GM21723 (cell line): ENCODE data around the gene MBTPS1.

Experiments used
- ATAC-seq: cut with Tn5 transposase; IDR thresholded peaks from one replicate; pipeline ENCODE4 v1.9.1; 2021; ENCODE audit warnings: mild to moderate bottlenecking, moderate library complexity; ENCODE audit not compliant: unreplicated experiment

Gene MBTPS1

DNA sequence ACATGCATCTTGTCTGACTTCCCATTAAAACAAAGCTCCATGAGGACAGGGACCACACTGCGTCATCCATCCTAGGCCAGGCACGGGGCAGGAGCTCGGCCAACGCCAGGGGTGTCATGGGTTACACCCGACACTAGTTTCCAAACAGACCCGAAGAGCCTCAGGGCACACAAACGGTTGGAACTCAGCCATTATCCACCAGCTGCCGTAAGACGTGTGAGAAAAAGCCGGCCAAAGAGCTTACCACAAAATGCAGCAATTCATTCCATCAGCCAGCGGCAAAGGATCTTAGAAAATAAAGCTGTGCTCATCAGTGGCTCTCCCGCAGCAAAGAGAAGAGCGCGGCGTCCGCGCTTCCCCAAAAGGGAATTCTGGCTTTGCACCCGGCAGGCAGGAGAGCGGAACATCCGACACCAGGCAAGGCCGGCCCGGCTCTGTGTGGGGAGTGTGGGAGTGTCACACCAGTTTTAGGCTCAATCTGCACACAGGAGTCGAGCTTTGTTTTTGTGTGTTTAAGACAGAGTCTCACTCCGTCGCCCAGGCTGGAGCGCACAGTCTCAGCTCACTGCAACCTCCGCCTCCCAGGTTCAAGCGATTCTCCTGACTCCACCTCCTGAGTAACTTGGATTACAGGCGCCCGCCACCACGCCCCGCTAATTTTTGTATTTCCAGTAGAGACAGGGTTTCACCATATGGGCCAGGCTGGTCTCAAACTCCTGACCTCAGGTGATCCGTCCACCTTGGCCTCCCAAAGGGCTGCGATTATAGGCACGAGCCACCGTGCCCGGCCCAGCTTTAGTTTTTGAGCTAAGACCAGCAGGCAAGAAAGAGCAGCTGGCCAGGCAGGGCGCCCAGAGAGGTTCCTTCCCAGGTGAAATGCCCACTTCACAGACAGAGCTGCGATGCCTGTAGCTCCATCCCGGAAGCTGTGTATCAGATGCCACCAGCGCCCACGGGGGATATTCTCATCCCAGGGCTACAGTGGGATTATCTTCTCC lies 75.6 kb downstream of the MBTPS1 start:
- ATAC-seq: no peak

- ATAC-seq: no peak
Measured at GRCh38 chr16:84040226-84040822, 76.4 kb downstream of the MBTPS1 start.

GRCh38 chr16:84039696-84040095 lies 77.0 kb downstream of the MBTPS1 start:
- no peak for ATAC-seq

- no peak for ATAC-seq
Measured at GRCh38 chr16:84038469-84038868, 78.3 kb downstream of the MBTPS1 start.

DNA sequence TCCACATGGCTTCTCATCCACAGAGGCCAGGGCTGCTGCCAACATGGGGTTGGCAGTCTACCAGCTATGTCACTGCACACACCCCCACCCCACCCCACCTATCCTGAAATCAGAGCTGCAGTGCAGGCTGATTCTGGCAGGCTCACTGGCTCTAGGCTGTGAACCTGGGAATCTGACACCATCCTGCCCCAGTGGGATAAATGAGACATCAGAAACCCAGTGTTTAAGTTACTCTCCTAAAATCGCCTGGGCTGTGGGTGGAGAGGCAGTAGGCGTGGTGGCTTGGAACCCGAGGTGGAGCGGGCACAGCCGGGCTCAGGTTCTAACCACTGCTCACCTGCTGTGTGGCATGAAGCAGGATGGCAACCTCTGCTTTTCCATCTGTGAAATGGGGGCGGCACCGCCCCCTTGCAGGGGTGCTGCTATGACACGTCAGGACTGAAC lies 79.7 kb downstream of the MBTPS1 start:
- ATAC-seq: no peak

DNA sequence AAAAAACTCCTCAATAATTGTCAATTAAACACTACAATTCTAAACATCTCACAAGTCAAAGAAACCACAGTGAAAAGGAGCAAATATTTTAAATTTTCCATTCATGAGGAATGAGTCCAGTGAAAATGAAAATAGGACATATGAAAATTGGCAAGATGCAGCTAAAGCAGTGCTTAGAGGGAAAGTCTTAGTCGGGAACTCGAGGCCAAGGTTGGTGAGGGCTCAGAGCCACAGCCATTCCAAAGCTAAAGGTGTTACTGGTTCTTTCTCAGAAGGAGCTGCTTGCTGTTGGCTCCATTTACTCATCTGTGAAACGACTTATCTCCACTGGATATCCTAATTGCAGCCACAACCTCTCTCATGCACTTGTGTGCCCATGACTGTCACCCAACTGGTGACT lies 80.6 kb downstream of the MBTPS1 start:
- ATAC-seq: no peak

GRCh38 chr16:84034516-84034915 lies 82.2 kb downstream of the MBTPS1 start:
- ATAC-seq: no peak

DNA sequence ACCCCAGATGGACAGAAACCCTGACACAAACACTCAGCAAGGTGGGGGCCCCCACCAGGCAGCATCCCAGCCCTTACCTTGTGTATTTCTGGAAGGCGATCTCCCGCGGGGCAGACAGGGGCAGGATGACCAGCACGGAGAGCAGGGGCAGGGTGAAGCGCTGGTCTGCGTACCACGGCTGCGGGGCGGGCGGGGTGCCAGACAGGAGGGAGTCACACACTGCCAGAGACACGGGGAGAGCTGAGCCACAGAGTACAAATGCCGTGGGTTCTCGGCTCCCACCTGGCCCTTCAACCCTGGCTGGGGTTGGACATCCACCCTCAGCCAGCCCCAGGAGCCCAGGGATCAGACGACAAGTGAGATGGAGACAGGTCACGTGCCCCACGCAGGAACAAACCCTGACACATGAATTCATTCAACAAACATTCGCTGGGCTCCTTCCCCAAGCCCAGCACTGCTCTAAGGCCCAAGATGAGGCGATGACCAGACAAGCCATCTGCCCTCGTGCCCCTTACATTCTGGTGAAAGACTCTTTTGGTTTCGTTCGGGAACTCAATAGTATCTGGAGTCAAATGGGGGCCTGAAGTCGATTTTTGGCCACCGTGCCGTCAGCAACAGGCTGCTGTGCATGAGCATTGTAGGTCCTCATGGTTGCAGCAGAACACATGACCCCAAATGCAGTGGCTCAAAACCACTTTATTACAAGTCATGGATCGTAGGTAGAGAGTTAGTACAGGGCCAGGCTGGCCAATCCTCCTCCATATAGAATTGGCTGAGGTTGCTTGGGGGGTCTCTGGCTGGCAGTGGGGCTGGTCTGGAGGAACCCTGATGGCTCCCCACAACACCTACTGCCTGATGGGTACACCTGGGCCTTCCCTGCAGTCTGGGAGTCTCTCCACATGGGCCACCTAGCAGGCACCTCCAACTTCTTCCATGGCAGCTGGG lies 83.2 kb downstream of the MBTPS1 start:
- no peak for ATAC-seq

GRCh38 chr16:84032458-84033178 lies 84.1 kb downstream of the MBTPS1 start:
- ATAC-seq: no peak

GRCh38 chr16:84031556-84031955 lies 85.2 kb downstream of the MBTPS1 start:
- ATAC-seq: no peak

DNA sequence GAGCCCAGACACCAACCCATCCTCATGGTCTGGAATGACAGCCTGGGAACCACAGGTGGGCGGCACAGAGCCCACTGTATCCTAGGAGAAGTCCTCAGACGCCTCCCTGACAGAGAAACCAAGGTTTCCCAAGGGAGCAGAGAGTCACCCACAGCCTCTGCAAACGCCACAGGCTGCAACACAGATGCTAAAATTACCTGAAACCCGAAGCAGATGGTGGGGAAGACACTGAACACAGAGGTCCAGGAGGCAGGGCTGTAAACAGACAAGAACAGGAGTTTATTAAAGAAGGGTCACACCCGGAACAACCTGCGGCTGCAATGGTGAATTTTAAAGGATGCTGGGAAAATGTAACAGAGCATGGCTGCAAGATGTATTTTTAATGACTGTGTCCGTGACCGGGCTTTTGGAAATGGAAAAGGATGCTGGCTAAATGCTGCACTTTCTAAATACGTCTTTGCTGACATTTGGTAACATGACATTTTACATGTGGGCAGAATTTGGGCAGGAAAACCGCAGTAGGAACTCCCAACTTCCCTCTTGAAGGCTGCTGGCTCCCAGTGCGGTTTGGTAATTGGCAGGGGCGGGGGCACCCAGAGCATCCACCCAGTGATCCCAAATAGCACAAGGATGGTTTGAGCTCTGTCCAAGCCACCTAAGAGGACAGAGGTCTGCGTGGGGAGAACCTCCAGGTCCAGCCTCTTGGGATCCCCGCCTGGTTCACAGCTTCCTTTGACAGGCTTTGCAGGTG lies 87.3 kb downstream of the MBTPS1 start:
- ATAC-seq: no peak

DNA sequence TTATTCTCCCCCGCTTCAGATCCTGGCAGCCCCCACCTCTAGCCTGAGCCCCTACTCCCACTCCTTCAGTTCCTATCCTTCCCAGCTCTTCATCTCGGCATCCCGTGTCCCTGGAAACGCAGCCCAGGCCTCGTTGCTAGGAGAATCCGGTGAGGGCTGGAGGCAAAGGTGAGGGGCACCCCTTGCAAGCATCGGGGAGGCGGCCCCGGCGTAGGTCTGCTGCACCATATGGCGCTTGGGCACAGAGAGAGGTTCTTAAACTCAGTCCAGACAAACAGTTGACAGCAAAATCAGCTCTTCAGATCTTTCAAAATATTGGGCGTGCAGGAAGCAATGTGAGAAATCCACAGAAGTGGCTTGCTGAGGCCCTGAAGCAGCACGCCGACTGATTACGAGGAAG lies 89.1 kb downstream of the MBTPS1 start:
- ATAC-seq: no peak

DNA sequence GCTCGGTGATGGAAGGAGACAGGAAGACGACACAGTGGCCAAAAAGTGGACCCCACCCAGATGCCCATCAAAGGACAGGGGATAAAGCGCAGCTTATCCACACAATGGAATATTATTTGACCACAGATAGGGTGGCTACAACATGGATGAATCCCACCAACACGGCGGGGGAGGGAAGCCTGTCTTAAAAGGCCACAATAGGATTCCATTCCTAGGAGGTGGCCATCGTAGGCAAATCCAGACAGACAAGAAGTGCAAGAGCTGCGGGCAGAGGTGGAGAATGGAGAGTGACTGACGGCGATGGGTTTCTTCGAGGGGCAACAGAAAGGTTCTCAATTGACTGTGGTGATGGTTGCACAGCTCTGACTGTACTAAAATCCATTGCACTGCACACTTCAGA lies 90.1 kb downstream of the MBTPS1 start:
- no peak for ATAC-seq

- no peak for ATAC-seq
Measured at GRCh38 chr16:84024854-84025253, 91.9 kb downstream of the MBTPS1 start.

GRCh38 chr16:84022644-84023043 lies 94.1 kb downstream of the MBTPS1 start:
- ATAC-seq: no peak

DNA sequence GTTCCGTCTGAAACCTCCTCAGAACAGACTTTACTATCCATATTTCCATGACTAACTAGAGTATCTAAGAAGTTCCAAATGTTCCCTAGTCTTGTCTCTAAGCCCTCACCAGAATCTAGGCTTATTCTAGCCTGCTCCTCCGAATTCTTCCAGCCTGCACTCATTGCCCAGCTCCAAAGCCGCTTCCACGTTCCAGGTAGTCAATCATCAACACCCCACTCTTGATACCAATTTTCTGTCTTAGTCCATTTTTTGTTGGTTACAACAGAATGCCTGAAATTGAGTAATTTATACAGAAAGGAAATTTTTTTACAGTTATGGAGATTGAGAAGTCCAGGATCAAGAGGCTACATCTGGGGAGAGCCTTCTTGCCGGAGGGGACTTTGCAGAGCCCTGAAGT lies 95.3 kb downstream of the MBTPS1 start:
- no peak for ATAC-seq

DNA sequence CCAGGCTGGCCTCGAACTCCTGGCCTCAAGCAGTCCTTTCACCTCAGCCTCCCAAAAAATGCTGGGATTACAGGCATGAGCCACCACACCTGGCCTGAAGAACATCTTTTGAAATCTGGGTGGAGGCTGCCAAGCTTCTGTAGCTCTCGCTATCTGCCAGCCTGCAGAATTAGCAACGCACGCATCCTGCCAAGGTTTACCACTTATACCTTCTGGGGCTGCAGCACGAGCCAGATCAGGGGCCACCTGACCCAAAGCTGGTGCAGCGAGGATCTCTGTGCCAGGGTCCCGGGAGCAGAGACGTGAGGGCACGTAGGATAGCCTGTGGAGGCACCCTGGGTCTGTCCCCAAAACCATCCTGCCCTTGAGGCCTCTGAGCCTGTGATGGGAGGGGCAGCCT lies 96.4 kb downstream of the MBTPS1 start:
- no peak for ATAC-seq

- no peak for ATAC-seq
Measured at GRCh38 chr16:84018710-84019109, 98.0 kb downstream of the MBTPS1 start.

GRCh38 chr16:84016477-84016876 lies 100.3 kb downstream of the MBTPS1 start:
- ATAC-seq: no peak

DNA sequence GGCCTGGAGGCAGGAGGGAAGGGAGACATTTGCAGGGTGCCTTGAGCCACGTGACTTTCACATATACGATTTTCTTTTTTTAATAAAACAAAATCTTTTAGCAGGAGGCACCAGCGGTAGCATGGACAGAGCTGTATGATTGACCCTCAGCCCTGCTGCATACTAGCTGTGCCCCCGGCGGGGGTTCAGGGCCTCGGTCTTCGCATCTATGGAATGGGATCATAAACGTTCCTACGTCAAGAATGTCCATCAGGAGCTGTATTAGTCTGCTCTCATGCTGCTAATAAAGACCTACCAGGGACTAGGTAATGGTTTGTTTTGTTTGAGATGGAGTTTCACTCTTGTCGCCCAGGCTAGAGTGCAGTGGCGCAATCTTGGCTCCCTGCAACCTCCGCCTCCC lies 101.3 kb downstream of the MBTPS1 start:
- no peak for ATAC-seq
